Measurements from ENCODE around the gene PRPF40A. TPM values are rescaled to one million over a fixed set of nuclear protein-coding genes. Genes with fewer than 3 reads are reported as not detected.

PRPF40A gene
- total and polyA plus RNA-seq, 8 donors = 11.3 to 185 (median 71.7) TPM

- Histone ChIP-seq H3K4me3 (no peak overlapping the region), H3K36me3 (peaks cover 24 to 84% (median 79%) of the 10 kb centered on the region in 4 donors), H3K4me1 (peaks cover 0 to 8% (median 3%) of the 10 kb centered on the region in 4 donors), H3K27ac (no peak overlapping the region), H3K9me3 (no peaks in the 10 kb centered on the region), H3K27me3 (no peaks in the 10 kb centered on the region)
- DNase-seq = no peak
- 86 to 93% (median 90%) methylated on average over 7 of the region's 7 CpGs for WGBS, 5 donors
- TF ChIP-seq POLR2A (IDR thresholded peaks at IDR 0.05) (no peak), CTCF (IDR thresholded peaks at IDR 0.05) (no peak)
- intact Hi-C loops (cut with DNase I; ENCODE audit: low total_unique reads) = loop anchor here (5.0 kb wide), 1 partner anchor 450 kb away; no protein-coding TSS in a partner anchor
Observed at GRCh38 chr2:152637251-152637650, 80.0 kb downstream of the PRPF40A start.

- intact Hi-C loops (cut with DNase I; ENCODE audit: low total_unique reads) = loop anchor here (5.0 kb wide), 1 partner anchor 448 kb away; no protein-coding TSS in a partner anchor
- H3K27me3 ChIP-seq = no peaks in the 10 kb centered on the region
- H3K9me3 ChIP-seq = no peaks in the 10 kb centered on the region
- peaks cover 20 to 81% (median 75%) of the 10 kb centered on the region in 4 donors for H3K36me3 ChIP-seq
- H3K27ac ChIP-seq = no peak overlapping the region
- 21 to 31% (median 24%) methylated on average over 5 of the region's 5 CpGs for WGBS, 5 donors
- peaks cover 0 to 8% (median 3%) of the 10 kb centered on the region in 4 donors for H3K4me1 ChIP-seq
- H3K4me3 ChIP-seq = no peak overlapping the region
- peak; percentile 70 to 79 for DNase-seq
- TF ChIP-seq EP300 (IDR thresholded peaks at IDR 0.05) (no peak), POLR2AphosphoS5 (IDR thresholded peaks at IDR 0.05) (peak in 1 of 3 donors; percentile 46), CTCF (IDR thresholded peaks at IDR 0.05) (peak in 5 of 7 experiments; percentile 53 to 85 (median 67)), POLR2A (IDR thresholded peaks at IDR 0.05) (no peak)
Observed at GRCh38 chr2:152635635-152636298, 81.5 kb downstream of the PRPF40A start.

GRCh38 chr2:152632736-152633135, 84.5 kb downstream of the PRPF40A start:
- H3K4me3 ChIP-seq = no peak overlapping the region
- no peak overlapping the region for H3K27ac ChIP-seq
- intact Hi-C loops (cut with DNase I; ENCODE audit: low total_unique reads) = no loop called here
- peaks cover 15 to 74% (median 74%) of the 10 kb centered on the region in 4 donors for H3K36me3 ChIP-seq
- DNase-seq = no peak
- peaks cover 0 to 8% (median 3%) of the 10 kb centered on the region in 4 donors for H3K4me1 ChIP-seq
- H3K27me3 ChIP-seq = no peaks in the 10 kb centered on the region
- WGBS, 5 donors = 91 to 96% (median 94%) methylated on average over 3 of the region's 3 CpGs
- no peaks in the 10 kb centered on the region for H3K9me3 ChIP-seq
- TF ChIP-seq CTCF (IDR thresholded peaks at IDR 0.05) (no peak), POLR2A (IDR thresholded peaks at IDR 0.05) (no peak), POLR2AphosphoS5 (IDR thresholded peaks at IDR 0.05) (no peak), EP300 (IDR thresholded peaks at IDR 0.05) (no peak)

- Histone ChIP-seq H3K27me3 (no peaks in the 10 kb centered on the region), H3K4me3 (no peak overlapping the region), H3K9me3 (no peaks in the 10 kb centered on the region), H3K27ac (no peak overlapping the region), H3K36me3 (peaks cover 9 to 61% (median 57%) of the 10 kb centered on the region in 4 donors), H3K4me1 (peaks cover 0 to 14% (median 6%) of the 10 kb centered on the region in 4 donors)
- TF ChIP-seq CTCF (IDR thresholded peaks at IDR 0.05) = no peak
- no peak for TF ChIP-seq POLR2AphosphoS5 (IDR thresholded peaks at IDR 0.05)
- TF ChIP-seq EP300 (IDR thresholded peaks at IDR 0.05) = no peak
- no peak for TF ChIP-seq POLR2A (IDR thresholded peaks at IDR 0.05)
- WGBS, 5 donors = 78 to 94% (median 91%) methylated on average over 4 of the region's 4 CpGs
- intact Hi-C loops (cut with DNase I; ENCODE audit: low total_unique reads) = no loop called here
- no peak for DNase-seq
Observed at GRCh38 chr2:152630466-152630865, 86.8 kb downstream of the PRPF40A start.

Data from stomach (tissue), 9 donors.